HG03378 (cell line): ENCODE measurements around the gene ZMYND12.

Source experiments
- ATAC-seq: cut with Tn5 transposase; IDR thresholded peaks from one replicate; pipeline ENCODE4 v1.9.1; 2021; ENCODE audit warnings: mild to moderate bottlenecking, moderate library complexity; ENCODE audit not compliant: unreplicated experiment

The ZMYND12 gene

GRCh38 chr1:42442662-42443061 is 13.2 kb downstream of the ZMYND12 start:
- ATAC-seq = no peak

GRCh38 chr1:42439940-42440339 is 15.9 kb downstream of the ZMYND12 start:
- no peak for ATAC-seq

GRCh38 chr1:42434340-42434739 is 21.5 kb downstream of the ZMYND12 start:
- ATAC-seq = no peak

GRCh38 chr1:42433369-42433768 is 22.5 kb downstream of the ZMYND12 start:
- ATAC-seq = no peak

- no peak for ATAC-seq
Measured at GRCh38 chr1:42432714-42433113, 23.1 kb downstream of the ZMYND12 start.

GRCh38 chr1:42431514-42431913 is 24.3 kb downstream of the ZMYND12 start:
- ATAC-seq = no peak

- no peak for ATAC-seq
Measured at GRCh38 chr1:42430286-42431135, 25.3 kb downstream of the ZMYND12 start.

- no peak for ATAC-seq
Measured at GRCh38 chr1:42429603-42430002, 26.2 kb downstream of the ZMYND12 start.

GRCh38 chr1:42427240-42427639 is 28.6 kb downstream of the ZMYND12 start:
- ATAC-seq = no peak

- ATAC-seq = no peak
Measured at GRCh38 chr1:42424201-42424600, 31.6 kb downstream of the ZMYND12 start.

- ATAC-seq = no peak
Measured at GRCh38 chr1:42423681-42424080, 32.1 kb downstream of the ZMYND12 start.

- ATAC-seq = no peak
Measured at GRCh38 chr1:42422737-42423136, 33.1 kb downstream of the ZMYND12 start.

GRCh38 chr1:42420911-42421585 is 34.8 kb downstream of the ZMYND12 start:
- no peak for ATAC-seq

- no peak for ATAC-seq
Measured at GRCh38 chr1:42420121-42420520, 35.7 kb downstream of the ZMYND12 start.

- no peak for ATAC-seq
Measured at GRCh38 chr1:42419126-42419821, 36.5 kb downstream of the ZMYND12 start.

GRCh38 chr1:42418516-42418915 is 37.3 kb downstream of the ZMYND12 start:
- ATAC-seq = no peak

- no peak for ATAC-seq
Measured at GRCh38 chr1:42417166-42417565, 38.7 kb downstream of the ZMYND12 start.

- ATAC-seq = no peak
Measured at GRCh38 chr1:42414551-42415496, 41.0 kb downstream of the ZMYND12 start.

- no peak for ATAC-seq
Measured at GRCh38 chr1:42403880-42404400, 51.9 kb downstream of the ZMYND12 start.
